Body of pancreas (tissue), 4 donors: ENCODE data around the gene HUNK. TPM values are rescaled to one million over a fixed set of nuclear protein-coding genes. Genes with fewer than 3 reads are reported as not detected.
"Not testable (repeated sequence)": the region's sequence is repeated elsewhere in the genome, so short reads cannot be mapped to it uniquely, and the experiment has no call there.

Source experiments
- ATAC-seq: fragments of 150-250 bp; one replicate; pipeline ENCODE4 v1.9.1; 2016
- DNase-seq, 4 donors: peaks; one replicate each; pipeline ENCODE4 v3.0.0-alpha.2; 2019
- H3K27ac ChIP-seq, 4 donors: fragments of 200-600 bp; sonication (generic); 1 replicate in 3 of 4; 2 replicates in 1 of 4; pipeline versions ENCODE4 v1.5.1 to v1.6.1; 2016 to 2019; ENCODE audit warnings: mild to moderate bottlenecking in 1 of 4, mixed read lengths in 1 of 4, moderate library complexity in 1 of 4
- H3K27me3 ChIP-seq, 2 donors: fragments of 200-600 bp; sonication (generic); one replicate each; pipeline ENCODE4 v1.6.0; 2016; ENCODE audit warnings: mild to moderate bottlenecking in 1 of 2
- H3K36me3 ChIP-seq, 2 donors: fragments of 200-600 bp; sonication (generic); replicated peaks in 1 of 2; 2 replicates each; pipeline ENCODE4 v1.5.1; 2016; ENCODE audit warnings: low read depth in 2 of 2; ENCODE audit not compliant: insufficient read depth in 1 of 2
- H3K4me1 ChIP-seq: fragments of 200-600 bp; sonication (generic); one replicate; pipeline ENCODE4 v1.6.0; 2016
- H3K4me3 ChIP-seq, 2 donors: fragments of 200-600 bp; sonication (generic); 1 replicate in 1 of 2; 2 replicates in 1 of 2; pipeline ENCODE4 v1.5.1; 2016 to 2019
- H3K9me3 ChIP-seq, 3 donors: fragments of 200-600 bp; sonication (generic); 1 replicate in 2 of 3; 2 replicates in 1 of 3; pipeline ENCODE4 v1.5.1; 2016
- CTCF ChIP-seq, 7 experiments: fragments of 450-650 bp in 4 of 7; fragments of 200-600 bp in 3 of 7; sonication (generic) in 3 of 7; IDR thresholded peaks; one replicate each; pipeline ENCODE4 v1.5.1; 2016 to 2019; ENCODE audit warnings: antibody characterized with exemption in 7 of 7
- POLR2A ChIP-seq, 3 donors: fragments of 450-650 bp; IDR thresholded peaks; one replicate each; pipeline ENCODE4 v1.6.1; 2016; ENCODE audit warnings: antibody characterized with exemption in 3 of 3, mild to moderate bottlenecking in 2 of 3
- WGBS, 2 donors: methylation state at CpG; one replicate each; pipeline ENCODE4 v1.1.5; 2017; 5-methylcytosine and 5-hydroxymethylcytosine counted together
- intact Hi-C: fragments of 100-400 bp; cut with DNase I; formaldehyde crosslinking; loops from one replicate; pipeline ENCODE4 v1.15.1; 2023
- total RNA-seq, 2 donors: library from RNA; depleted of rRNA; stranded (reverse); fragments of >200 nt; gene quantifications; one replicate each; pipeline ENCODE4 v1.1.0, GENCODE V29; 2016

The HUNK gene
- total RNA-seq, 2 donors from 2014 or later = 6.7 to 9.2 TPM

- no peaks in the 10 kb centered on the region for H3K27me3 ChIP-seq
- H3K4me3 ChIP-seq = no peak overlapping the region
- intact Hi-C loops = no loop called here
- peaks cover 15% of the 10 kb centered on the region for H3K4me1 ChIP-seq
- no peaks in the 10 kb centered on the region for H3K36me3 ChIP-seq
- DNase-seq (peak; percentile 97 to 99 (median 98)), ATAC-seq (peak; percentile 99)
- H3K27ac ChIP-seq = peak overlapping the region in 1 of 4 donors; percentile 14
- WGBS, 2 donors = 8% methylated on average over 13 to 15 of the region's 15 CpGs
- peak; percentile 91 to 99 (median 97) for TF ChIP-seq CTCF (IDR thresholded peaks at IDR 0.05)
- no peak for TF ChIP-seq POLR2A (IDR thresholded peaks at IDR 0.05)
- H3K9me3 ChIP-seq = no peaks in the 10 kb centered on the region
These were observed 6.7 kb upstream of the HUNK start for GRCh38 chr21:31866077-31866511.

- no peaks in the 10 kb centered on the region for H3K36me3 ChIP-seq
These were observed 3.1 kb upstream of the HUNK start for GRCh38 chr21:31869750-31870149.

GRCh38 chr21:31870472-31871193 lies 2.2 kb upstream of the HUNK start:
- 21 to 38% methylated on average over 8 of the region's 8 CpGs for WGBS, 2 donors
- TF ChIP-seq CTCF (IDR thresholded peaks at IDR 0.05) (no peak), POLR2A (IDR thresholded peaks at IDR 0.05) (no peak)
- Histone ChIP-seq H3K36me3 (no peaks in the 10 kb centered on the region), H3K27ac (no peak overlapping the region), H3K27me3 (no peaks in the 10 kb centered on the region), H3K4me3 (no peak overlapping the region), H3K9me3 (no peaks in the 10 kb centered on the region), H3K4me1 (peaks cover 36% of the 10 kb centered on the region)
- DNase-seq (peak in 1 of 4 donors; percentile 57), ATAC-seq (no peak)
- intact Hi-C loops = no loop called here

More at GRCh38 chr21:31869750-31870149, 3.1 kb upstream of the HUNK start:
- intact Hi-C loops = no loop called here
- DNase-seq = no peak
- Histone ChIP-seq H3K27ac (no peak overlapping the region), H3K9me3 (no peaks in the 10 kb centered on the region), H3K27me3 (no peaks in the 10 kb centered on the region), H3K4me1 (peaks cover 29% of the 10 kb centered on the region), H3K4me3 (no peak overlapping the region)
- TF ChIP-seq CTCF (IDR thresholded peaks at IDR 0.05) = no peak
- no peak for TF ChIP-seq POLR2A (IDR thresholded peaks at IDR 0.05)
- no peak for ATAC-seq
- WGBS, 2 donors = 72 to 86% methylated on average over 6 of the region's 6 CpGs

GRCh38 chr21:31871371-31871770 lies 1.4 kb upstream of the HUNK start:
- peaks cover 36% of the 10 kb centered on the region for H3K4me1 ChIP-seq
- H3K4me3 ChIP-seq, H3K9me3 ChIP-seq, DNase-seq, H3K36me3 ChIP-seq, intact Hi-C loops, ATAC-seq, H3K27me3 ChIP-seq, H3K27ac ChIP-seq: not testable (repeated sequence)
- 93 to 98% methylated on average over 13 to 14 of the region's 14 CpGs for WGBS, 2 donors

- Histone ChIP-seq H3K9me3 (no peaks in the 10 kb centered on the region), H3K4me1 (peaks cover 42% of the 10 kb centered on the region), H3K27ac (peak overlapping the region; percentile 86 to 96 (median 93)), H3K4me3 (peak overlapping the region in 1 of 2 donors; percentile 76), H3K27me3 (no peaks in the 10 kb centered on the region), H3K36me3 (no peaks in the 10 kb centered on the region)
- no peak for DNase-seq
- no peak for TF ChIP-seq POLR2A (IDR thresholded peaks at IDR 0.05)
- TF ChIP-seq CTCF (IDR thresholded peaks at IDR 0.05) = no peak
- WGBS, 2 donors = 2 to 6% methylated on average over 12 of the region's 12 CpGs
- no peak for ATAC-seq
- intact Hi-C loops = no loop called here
These were observed 758 bp upstream of the HUNK start for GRCh38 chr21:31872072-31872451.
